Activated T-helper 2 cell treated with anti-CD3 and anti-CD28 coated beads, Interferon-gamma antibody, Interleukin-2, Interleukin-4, amounts not matched to agents 10 μg/mL and 5 μg/mL and 100 μg/mL, durations not matched to agents 14 hours and 24 hours and 36 hours (primary cell): ENCODE measurements around the gene SUN3. TPM values are rescaled to one million over a fixed set of nuclear protein-coding genes. Genes with fewer than 3 reads are reported as not detected.
"Not testable (repeated sequence)": the region's sequence is repeated elsewhere in the genome, so short reads cannot be mapped to it uniquely, and the experiment has no call there.

ENCODE experiments used
- DNase-seq: peaks from one replicate; pipeline ENCODE4 v3.0.0; 2021; ENCODE audit warnings: low spot score
- H3K27ac Mint-ChIP-seq: one replicate; pipeline ENCODE4 v1.8.0; 2021; ENCODE audit warnings: mixed read lengths
- H3K27me3 Mint-ChIP-seq: one replicate; pipeline ENCODE4 v1.8.0; 2021; ENCODE audit warnings: low read depth, mixed read lengths
- H3K36me3 Mint-ChIP-seq: one replicate; pipeline ENCODE4 v1.8.0; 2021; ENCODE audit warnings: low read depth, mixed read lengths
- H3K4me1 Mint-ChIP-seq: one replicate; pipeline ENCODE4 v1.8.0; 2021; ENCODE audit warnings: low read depth, mixed read lengths
- H3K4me3 Mint-ChIP-seq: one replicate; pipeline ENCODE4 v1.8.0; 2021; ENCODE audit warnings: low read depth, mild to moderate bottlenecking, moderate library complexity, mixed read lengths
- H3K9me3 Mint-ChIP-seq: one replicate; pipeline ENCODE4 v1.8.0; 2021; ENCODE audit warnings: mixed read lengths
- intact Hi-C: fragments of 100-400 bp; cut with micrococcal nuclease; formaldehyde crosslinking; loops from one replicate; pipeline ENCODE4 v1.15.1; 2023
- total RNA-seq: library from RNA; stranded (reverse); gene quantifications from 2 replicates; pipeline ENCODE4 v1.2.3, GENCODE V29; 2022

The SUN3 gene
- total RNA-seq, 1 donor from 2014 or later, result not detected

GRCh38 chr7:47947355-47947749 lies 81.6 kb downstream of the SUN3 start:
- no peak for DNase-seq
- Mint-ChIP-seq H3K36me3 (no peaks in the 10 kb centered on the region), H3K27ac (no peak overlapping the region), H3K4me1 (peaks cover 21% of the 10 kb centered on the region), H3K4me3 (no peak overlapping the region), H3K27me3 (no peaks in the 10 kb centered on the region), H3K9me3 (no peaks in the 10 kb centered on the region)
- intact Hi-C loops, result loop anchor here (5.0 to 10.0 kb wide), 2 partner anchors 40 to 347 kb away; no protein-coding TSS in a partner anchor

- intact Hi-C loops, result loop anchor here (5.0 to 10.0 kb wide), 2 partner anchors 41 to 348 kb away; no protein-coding TSS in a partner anchor
- no peak for DNase-seq
- H3K9me3 Mint-ChIP-seq, result no peaks in the 10 kb centered on the region
- H3K4me1 Mint-ChIP-seq, result peaks cover 16% of the 10 kb centered on the region
- H3K27ac Mint-ChIP-seq, result peak overlapping the region; percentile 15
- H3K36me3 Mint-ChIP-seq, result no peaks in the 10 kb centered on the region
- no peak overlapping the region for H3K4me3 Mint-ChIP-seq
- H3K27me3 Mint-ChIP-seq, result no peaks in the 10 kb centered on the region
Measured at GRCh38 chr7:47946581-47947354, 82.1 kb downstream of the SUN3 start.

GRCh38 chr7:47945261-47946015 lies 83.5 kb downstream of the SUN3 start:
- intact Hi-C loops, result loop anchor here (1.0 to 10.0 kb wide), 5 partner anchors 24 to 349 kb away; no protein-coding TSS in a partner anchor
- H3K27ac Mint-ChIP-seq, result no peak overlapping the region
- no peak overlapping the region for H3K4me3 Mint-ChIP-seq
- H3K27me3 Mint-ChIP-seq, result no peaks in the 10 kb centered on the region
- H3K36me3 Mint-ChIP-seq, result no peaks in the 10 kb centered on the region
- DNase-seq, result peak; percentile 52
- peaks cover 11% of the 10 kb centered on the region for H3K4me1 Mint-ChIP-seq
- no peaks in the 10 kb centered on the region for H3K9me3 Mint-ChIP-seq

- peaks cover 8% of the 10 kb centered on the region for H3K4me1 Mint-ChIP-seq
Measured at GRCh38 chr7:47944536-47945260, 84.2 kb downstream of the SUN3 start.

GRCh38 chr7:47943676-47944474 lies 85.0 kb downstream of the SUN3 start:
- H3K4me3 Mint-ChIP-seq, result no peak overlapping the region
- H3K4me1 Mint-ChIP-seq, result peaks cover 8% of the 10 kb centered on the region
- no peak for DNase-seq
- H3K27ac Mint-ChIP-seq, result no peak overlapping the region
- no peaks in the 10 kb centered on the region for H3K9me3 Mint-ChIP-seq
- no peaks in the 10 kb centered on the region for H3K36me3 Mint-ChIP-seq
- no peaks in the 10 kb centered on the region for H3K27me3 Mint-ChIP-seq
- intact Hi-C loops, result loop anchor here (10.0 kb wide), 1 partner anchor 351 kb away; no protein-coding TSS in a partner anchor

More at GRCh38 chr7:47944536-47945260, 84.2 kb downstream of the SUN3 start:
- Mint-ChIP-seq H3K36me3 (no peaks in the 10 kb centered on the region), H3K27ac (no peak overlapping the region), H3K27me3 (no peaks in the 10 kb centered on the region), H3K9me3 (no peaks in the 10 kb centered on the region), H3K4me3 (no peak overlapping the region)
- DNase-seq, result no peak
- intact Hi-C loops, result loop anchor here (1.0 to 10.0 kb wide), 5 partner anchors 25 to 350 kb away; no protein-coding TSS in a partner anchor

- H3K4me1 Mint-ChIP-seq, result peaks cover 12% of the 10 kb centered on the region
- intact Hi-C loops, result loop anchor here (10.0 kb wide), 1 partner anchor 352 kb away; no protein-coding TSS in a partner anchor
Measured at GRCh38 chr7:47942651-47943050, 86.3 kb downstream of the SUN3 start.

DNA sequence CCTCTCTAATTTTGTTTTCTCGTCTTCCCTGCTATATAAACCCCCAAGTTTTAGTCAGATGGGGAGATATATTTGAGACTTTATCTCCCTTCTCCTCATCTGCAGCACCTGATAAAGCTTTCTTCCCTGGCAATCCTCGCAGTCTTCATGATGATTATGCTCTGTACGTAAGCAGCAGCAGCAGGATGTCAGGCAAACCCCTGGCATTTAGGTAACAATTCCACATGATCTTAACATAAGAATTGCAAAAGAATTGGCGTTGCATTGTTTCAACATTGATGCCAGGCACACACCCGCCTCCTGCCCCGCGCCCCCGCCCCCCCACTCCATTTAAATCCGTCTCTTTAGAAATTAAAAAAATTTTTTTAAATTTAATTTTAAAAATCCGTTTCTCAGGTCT lies 86.8 kb downstream of the SUN3 start:
- Mint-ChIP-seq H3K36me3 (no peaks in the 10 kb centered on the region), H3K9me3 (no peaks in the 10 kb centered on the region), H3K4me1 (peaks cover 17% of the 10 kb centered on the region), H3K4me3 (no peak overlapping the region), H3K27ac (no peak overlapping the region), H3K27me3 (no peaks in the 10 kb centered on the region)
- no peak for DNase-seq
- intact Hi-C loops, result loop anchor here (10.0 kb wide), 1 partner anchor 353 kb away; no protein-coding TSS in a partner anchor

More at GRCh38 chr7:47942651-47943050, 86.3 kb downstream of the SUN3 start:
- not testable (repeated sequence) for H3K9me3 Mint-ChIP-seq, DNase-seq, H3K27me3 Mint-ChIP-seq, H3K4me3 Mint-ChIP-seq, H3K27ac Mint-ChIP-seq, H3K36me3 Mint-ChIP-seq

- no peaks in the 10 kb centered on the region for H3K9me3 Mint-ChIP-seq
- no peak for DNase-seq
- no peak overlapping the region for H3K27ac Mint-ChIP-seq
- intact Hi-C loops, result loop anchor here (10.0 kb wide), 1 partner anchor 354 kb away; no protein-coding TSS in a partner anchor
- H3K4me3 Mint-ChIP-seq, result no peak overlapping the region
- H3K4me1 Mint-ChIP-seq, result peaks cover 14% of the 10 kb centered on the region
- H3K27me3 Mint-ChIP-seq, result no peaks in the 10 kb centered on the region
- no peaks in the 10 kb centered on the region for H3K36me3 Mint-ChIP-seq
Measured at GRCh38 chr7:47941136-47941844, 87.6 kb downstream of the SUN3 start.

- Mint-ChIP-seq H3K9me3 (no peaks in the 10 kb centered on the region), H3K27ac (no peak overlapping the region), H3K4me1 (peaks cover 13% of the 10 kb centered on the region), H3K36me3 (no peaks in the 10 kb centered on the region), H3K27me3 (no peaks in the 10 kb centered on the region), H3K4me3 (no peak overlapping the region)
- DNase-seq, result no peak
- intact Hi-C loops, result loop anchor here (10.0 kb wide), 1 partner anchor 354 kb away; no protein-coding TSS in a partner anchor
Measured at GRCh38 chr7:47940088-47941013, 88.6 kb downstream of the SUN3 start.

DNA sequence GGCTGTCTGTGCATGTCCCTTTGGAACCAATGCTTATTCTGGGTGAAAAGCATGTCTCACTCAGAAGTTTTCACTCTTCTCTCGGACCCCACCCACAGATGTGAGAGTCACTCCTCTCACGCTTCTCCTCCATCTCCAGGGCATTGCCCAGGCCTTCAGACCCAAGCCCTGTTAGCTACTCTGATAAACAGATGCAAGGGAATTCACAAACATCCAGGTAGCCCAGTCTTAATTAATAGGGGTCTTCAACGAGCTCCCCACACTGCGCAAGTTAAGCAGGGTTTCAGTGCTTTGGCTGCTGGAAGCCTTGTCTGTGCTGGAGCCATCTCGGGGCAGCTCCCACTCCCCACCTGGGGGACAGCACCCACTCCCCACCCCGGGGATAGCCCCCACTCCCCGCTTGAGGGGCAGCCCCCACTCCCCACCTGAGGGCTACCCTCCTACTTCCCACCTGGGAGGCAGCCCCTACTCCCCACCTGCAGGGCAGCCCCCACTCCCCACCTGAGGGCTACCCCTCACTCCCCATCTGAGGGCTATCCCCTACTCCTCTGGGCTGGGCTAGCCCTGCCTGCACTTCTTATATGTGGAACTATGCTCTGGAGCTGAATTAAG lies 89.4 kb downstream of the SUN3 start:
- no peaks in the 10 kb centered on the region for H3K36me3 Mint-ChIP-seq
- H3K27me3 Mint-ChIP-seq, result no peaks in the 10 kb centered on the region
- intact Hi-C loops, result loop anchor here (5.0 to 10.0 kb wide), 2 partner anchors 57 to 355 kb away; no protein-coding TSS in a partner anchor
- no peaks in the 10 kb centered on the region for H3K9me3 Mint-ChIP-seq
- H3K27ac Mint-ChIP-seq, result no peak overlapping the region
- no peak for DNase-seq
- H3K4me1 Mint-ChIP-seq, result peaks cover 10% of the 10 kb centered on the region
- H3K4me3 Mint-ChIP-seq, result no peak overlapping the region
